ENCODE measurements around the gene C1orf87.

The C1orf87 gene

DNA sequence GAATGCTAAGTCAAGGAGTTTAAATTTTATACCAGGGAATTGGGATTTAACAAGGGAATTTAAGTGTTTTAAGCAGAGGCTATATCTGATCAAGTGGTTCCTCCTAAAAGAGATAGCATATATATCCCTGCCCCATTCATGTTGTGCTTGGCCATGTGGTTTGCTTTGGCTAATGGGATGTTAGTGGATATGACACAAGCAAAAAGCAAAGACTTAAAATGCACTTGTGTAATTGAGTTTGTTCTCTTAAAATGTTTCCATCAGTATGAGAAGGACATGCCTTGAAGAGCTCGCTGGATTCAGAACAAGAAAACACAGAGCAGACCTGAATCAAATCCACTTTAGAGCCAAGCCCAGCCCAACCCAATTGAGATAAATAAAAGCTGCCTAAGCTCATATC lies 22.4 kb downstream of the C1orf87 start:
- Histone ChIP-seq H3K27ac (replicated peaks) (no peak overlapping the region), H3K27me3 (ENCODE audit: insufficient read depth, poor library complexity, severe bottlenecking) (no peaks in the 10 kb centered on the region), H3K4me3 (replicated peaks; ENCODE audit: insufficient read depth, low read length) (no peak overlapping the region)
- no peak for TF ChIP-seq GABPA (IDR thresholded peaks at IDR 0.05; ENCODE audit: low read depth)
- TF ChIP-seq, protein P1, sequence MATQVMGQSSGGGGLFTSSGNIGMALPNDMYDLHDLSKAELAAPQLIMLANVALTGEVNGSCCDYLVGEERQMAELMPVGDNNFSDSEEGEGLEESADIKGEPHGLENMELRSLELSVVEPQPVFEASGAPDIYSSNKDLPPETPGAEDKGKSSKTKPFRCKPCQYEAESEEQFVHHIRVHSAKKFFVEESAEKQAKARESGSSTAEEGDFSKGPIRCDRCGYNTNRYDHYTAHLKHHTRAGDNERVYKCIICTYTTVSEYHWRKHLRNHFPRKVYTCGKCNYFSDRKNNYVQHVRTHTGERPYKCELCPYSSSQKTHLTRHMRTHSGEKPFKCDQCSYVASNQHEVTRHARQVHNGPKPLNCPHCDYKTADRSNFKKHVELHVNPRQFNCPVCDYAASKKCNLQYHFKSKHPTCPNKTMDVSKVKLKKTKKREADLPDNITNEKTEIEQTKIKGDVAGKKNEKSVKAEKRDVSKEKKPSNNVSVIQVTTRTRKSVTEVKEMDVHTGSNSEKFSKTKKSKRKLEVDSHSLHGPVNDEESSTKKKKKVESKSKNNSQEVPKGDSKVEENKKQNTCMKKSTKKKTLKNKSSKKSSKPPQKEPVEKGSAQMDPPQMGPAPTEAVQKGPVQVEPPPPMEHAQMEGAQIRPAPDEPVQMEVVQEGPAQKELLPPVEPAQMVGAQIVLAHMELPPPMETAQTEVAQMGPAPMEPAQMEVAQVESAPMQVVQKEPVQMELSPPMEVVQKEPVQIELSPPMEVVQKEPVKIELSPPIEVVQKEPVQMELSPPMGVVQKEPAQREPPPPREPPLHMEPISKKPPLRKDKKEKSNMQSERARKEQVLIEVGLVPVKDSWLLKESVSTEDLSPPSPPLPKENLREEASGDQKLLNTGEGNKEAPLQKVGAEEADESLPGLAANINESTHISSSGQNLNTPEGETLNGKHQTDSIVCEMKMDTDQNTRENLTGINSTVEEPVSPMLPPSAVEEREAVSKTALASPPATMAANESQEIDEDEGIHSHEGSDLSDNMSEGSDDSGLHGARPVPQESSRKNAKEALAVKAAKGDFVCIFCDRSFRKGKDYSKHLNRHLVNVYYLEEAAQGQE (IDR thresholded peaks at IDR 0.05; ENCODE audit: insufficient replicate concordance, low read depth), result no peak
- TF ChIP-seq SPI1 (IDR thresholded peaks at IDR 0.05; ENCODE audit: borderline replicate concordance, low read depth), result no peak
- no peak for TF ChIP-seq POLR2AphosphoS5 (IDR thresholded peaks at IDR 0.05; ENCODE audit: low read depth)
- TF ChIP-seq, protein P2, sequence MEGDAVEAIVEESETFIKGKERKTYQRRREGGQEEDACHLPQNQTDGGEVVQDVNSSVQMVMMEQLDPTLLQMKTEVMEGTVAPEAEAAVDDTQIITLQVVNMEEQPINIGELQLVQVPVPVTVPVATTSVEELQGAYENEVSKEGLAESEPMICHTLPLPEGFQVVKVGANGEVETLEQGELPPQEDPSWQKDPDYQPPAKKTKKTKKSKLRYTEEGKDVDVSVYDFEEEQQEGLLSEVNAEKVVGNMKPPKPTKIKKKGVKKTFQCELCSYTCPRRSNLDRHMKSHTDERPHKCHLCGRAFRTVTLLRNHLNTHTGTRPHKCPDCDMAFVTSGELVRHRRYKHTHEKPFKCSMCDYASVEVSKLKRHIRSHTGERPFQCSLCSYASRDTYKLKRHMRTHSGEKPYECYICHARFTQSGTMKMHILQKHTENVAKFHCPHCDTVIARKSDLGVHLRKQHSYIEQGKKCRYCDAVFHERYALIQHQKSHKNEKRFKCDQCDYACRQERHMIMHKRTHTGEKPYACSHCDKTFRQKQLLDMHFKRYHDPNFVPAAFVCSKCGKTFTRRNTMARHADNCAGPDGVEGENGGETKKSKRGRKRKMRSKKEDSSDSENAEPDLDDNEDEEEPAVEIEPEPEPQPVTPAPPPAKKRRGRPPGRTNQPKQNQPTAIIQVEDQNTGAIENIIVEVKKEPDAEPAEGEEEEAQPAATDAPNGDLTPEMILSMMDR (IDR thresholded peaks at IDR 0.05; ENCODE audit: insufficient read depth, low read length), result no peak
- no peak for DNase-seq (ENCODE audit: low read depth in 1 of 2, low spot score in 1 of 2)

DNA sequence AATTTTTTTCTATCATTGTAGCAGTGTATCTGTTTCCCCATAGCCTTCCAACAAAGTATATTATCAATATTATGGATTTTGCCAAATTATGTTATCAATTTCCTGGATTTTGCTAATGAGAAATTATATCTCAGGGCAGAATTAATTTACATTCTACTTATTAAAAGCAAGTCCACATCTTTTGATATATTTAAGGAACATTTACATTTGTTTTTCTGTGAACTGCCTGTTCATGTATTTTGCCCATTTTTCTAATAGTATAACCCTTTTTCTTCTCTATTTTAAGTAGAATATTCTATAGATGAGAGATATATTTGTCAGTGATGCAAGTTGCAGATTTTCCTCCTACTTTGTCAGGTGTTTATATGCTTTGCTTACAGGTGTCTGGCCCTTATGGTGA lies 24.4 kb downstream of the C1orf87 start:
- no peak overlapping the region for H3K4me3 ChIP-seq (replicated peaks; ENCODE audit: insufficient read depth, low read length)
- H3K27ac ChIP-seq (replicated peaks), result no peak overlapping the region
- TF ChIP-seq SPI1 (IDR thresholded peaks at IDR 0.05; ENCODE audit: borderline replicate concordance, low read depth), result no peak
- TF ChIP-seq GABPA (IDR thresholded peaks at IDR 0.05; ENCODE audit: low read depth), result no peak
- TF ChIP-seq POLR2AphosphoS5 (IDR thresholded peaks at IDR 0.05; ENCODE audit: low read depth), result no peak
- TF ChIP-seq, protein P1 (IDR thresholded peaks at IDR 0.05; ENCODE audit: insufficient replicate concordance, low read depth), result no peak
- TF ChIP-seq, protein P2 (IDR thresholded peaks at IDR 0.05; ENCODE audit: insufficient read depth, low read length), result no peak
- H3K27me3 ChIP-seq (ENCODE audit: insufficient read depth, poor library complexity, severe bottlenecking), result no peaks in the 10 kb centered on the region
- no peak for DNase-seq (ENCODE audit: low read depth in 1 of 2, low spot score in 1 of 2)

DNA sequence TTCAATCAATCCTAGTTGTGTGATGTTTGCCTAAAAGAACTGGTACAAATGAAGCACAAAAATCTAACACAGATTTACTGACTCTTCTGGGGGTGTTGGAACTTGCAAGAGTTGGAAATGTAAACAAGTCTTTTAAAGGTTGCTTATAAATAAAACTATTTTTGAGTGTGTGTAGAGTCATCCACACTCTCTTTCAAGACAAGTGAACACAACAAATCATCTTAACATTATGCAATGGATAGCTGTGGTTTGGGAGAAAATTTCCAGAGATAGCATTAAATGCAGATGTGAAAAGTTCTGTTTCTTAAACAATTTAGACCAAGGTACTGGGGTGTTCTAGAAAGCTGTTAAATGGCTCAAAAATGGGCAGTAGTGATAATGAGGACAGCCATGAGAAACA lies 28.7 kb downstream of the C1orf87 start:
- TF ChIP-seq, protein P2 (IDR thresholded peaks at IDR 0.05; ENCODE audit: insufficient read depth, low read length), result no peak
- TF ChIP-seq SPI1 (IDR thresholded peaks at IDR 0.05; ENCODE audit: borderline replicate concordance, low read depth), result no peak
- TF ChIP-seq, protein P1 (IDR thresholded peaks at IDR 0.05; ENCODE audit: insufficient replicate concordance, low read depth), result no peak
- no peak for TF ChIP-seq POLR2AphosphoS5 (IDR thresholded peaks at IDR 0.05; ENCODE audit: low read depth)
- TF ChIP-seq GABPA (IDR thresholded peaks at IDR 0.05; ENCODE audit: low read depth), result no peak
- Histone ChIP-seq H3K27me3 (ENCODE audit: insufficient read depth, poor library complexity, severe bottlenecking) (no peaks in the 10 kb centered on the region), H3K27ac (replicated peaks) (no peak overlapping the region), H3K4me3 (replicated peaks; ENCODE audit: insufficient read depth, low read length) (no peak overlapping the region)
- DNase-seq (ENCODE audit: low read depth in 1 of 2, low spot score in 1 of 2), result no peak

Measured in HL-60 (cell line).